Measurements from ENCODE around the gene UNC5CL.
"Not testable (repeated sequence)": the region's sequence is repeated elsewhere in the genome, so short reads cannot be mapped to it uniquely, and the experiment has no call there.

The UNC5CL gene

GRCh38 chr6:41023114-41023513 lies 15.9 kb downstream of the UNC5CL start:
- Histone ChIP-seq H3K36me3 (ENCODE audit: control insufficient read depth in 2 of 2, insufficient read depth in 2 of 2, low read length in 2 of 2) (no peaks in the 10 kb centered on the region), H3K4me1 (ENCODE audit: control insufficient read depth, insufficient read depth, low read length) (peaks cover 9% of the 10 kb centered on the region), H3K27ac (ENCODE audit: low read length) (no peak overlapping the region), H3K9ac (ENCODE audit: low read length in 2 of 2) (no peak overlapping the region), H3K27me3 (ENCODE audit: control insufficient read depth in 1 of 2, insufficient read depth in 2 of 2, low read length in 2 of 2) (no peaks in the 10 kb centered on the region), H3K4me3 (ENCODE audit: low read length in 2 of 2) (no peak overlapping the region), H3K9me3 (ENCODE audit: control insufficient read depth in 2 of 2, low read length in 2 of 2) (no peaks in the 10 kb centered on the region)

- Histone ChIP-seq H3K4me1 (ENCODE audit: control insufficient read depth, insufficient read depth, low read length) (peaks cover under 1% of the 10 kb centered on the region), H3K27ac (ENCODE audit: low read length) (no peak overlapping the region)
Measured at GRCh38 chr6:41022294-41022693, 16.7 kb downstream of the UNC5CL start.

GRCh38 chr6:41021832-41022231 lies 17.2 kb downstream of the UNC5CL start:
- no peaks in the 10 kb centered on the region for H3K36me3 ChIP-seq (ENCODE audit: control insufficient read depth in 2 of 2, insufficient read depth in 2 of 2, low read length in 2 of 2)
- no peaks in the 10 kb centered on the region for H3K4me1 ChIP-seq (ENCODE audit: control insufficient read depth, insufficient read depth, low read length)
- no peaks in the 10 kb centered on the region for H3K27me3 ChIP-seq (ENCODE audit: control insufficient read depth in 1 of 2, insufficient read depth in 2 of 2, low read length in 2 of 2)
- no peak overlapping the region for H3K4me3 ChIP-seq (ENCODE audit: low read length in 2 of 2)
- no peaks in the 10 kb centered on the region for H3K9me3 ChIP-seq (ENCODE audit: control insufficient read depth in 2 of 2, low read length in 2 of 2)
- no peak overlapping the region for H3K27ac ChIP-seq (ENCODE audit: low read length)
- no peak overlapping the region for H3K9ac ChIP-seq (ENCODE audit: low read length in 2 of 2)

More at GRCh38 chr6:41022294-41022693, 16.7 kb downstream of the UNC5CL start:
- no peaks in the 10 kb centered on the region for H3K36me3 ChIP-seq (ENCODE audit: control insufficient read depth in 2 of 2, insufficient read depth in 2 of 2, low read length in 2 of 2)
- no peak overlapping the region for H3K9ac ChIP-seq (ENCODE audit: low read length in 2 of 2)
- H3K4me3 ChIP-seq (ENCODE audit: low read length in 2 of 2) = no peak overlapping the region
- H3K27me3 ChIP-seq (ENCODE audit: control insufficient read depth in 1 of 2, insufficient read depth in 2 of 2, low read length in 2 of 2) = no peaks in the 10 kb centered on the region
- H3K9me3 ChIP-seq (ENCODE audit: control insufficient read depth in 2 of 2, low read length in 2 of 2) = no peaks in the 10 kb centered on the region

GRCh38 chr6:41017663-41018062 lies 21.4 kb downstream of the UNC5CL start:
- no peaks in the 10 kb centered on the region for H3K9me3 ChIP-seq (ENCODE audit: control insufficient read depth in 2 of 2, low read length in 2 of 2)
- no peaks in the 10 kb centered on the region for H3K36me3 ChIP-seq (ENCODE audit: control insufficient read depth in 2 of 2, insufficient read depth in 2 of 2, low read length in 2 of 2)
- H3K9ac ChIP-seq (ENCODE audit: low read length in 2 of 2) = no peak overlapping the region
- H3K4me1 ChIP-seq (ENCODE audit: control insufficient read depth, insufficient read depth, low read length) = no peaks in the 10 kb centered on the region
- no peak overlapping the region for H3K4me3 ChIP-seq (ENCODE audit: low read length in 2 of 2)
- no peak overlapping the region for H3K27ac ChIP-seq (ENCODE audit: low read length)
- H3K27me3 ChIP-seq (ENCODE audit: control insufficient read depth in 1 of 2, insufficient read depth in 2 of 2, low read length in 2 of 2) = no peaks in the 10 kb centered on the region

GRCh38 chr6:41015860-41016259 lies 23.2 kb downstream of the UNC5CL start:
- not testable (repeated sequence) for H3K4me1 ChIP-seq (ENCODE audit: control insufficient read depth, insufficient read depth, low read length); H3K4me3 ChIP-seq (ENCODE audit: low read length in 2 of 2); H3K9me3 ChIP-seq (ENCODE audit: control insufficient read depth in 2 of 2, low read length in 2 of 2); H3K36me3 ChIP-seq (ENCODE audit: control insufficient read depth in 2 of 2, insufficient read depth in 2 of 2, low read length in 2 of 2); H3K27me3 ChIP-seq (ENCODE audit: control insufficient read depth in 1 of 2, insufficient read depth in 2 of 2, low read length in 2 of 2); H3K27ac ChIP-seq (ENCODE audit: low read length); H3K9ac ChIP-seq (ENCODE audit: low read length in 2 of 2)

GRCh38 chr6:41014780-41015179 lies 24.2 kb downstream of the UNC5CL start:
- Histone ChIP-seq H3K27ac (ENCODE audit: low read length) (no peak overlapping the region), H3K4me3 (ENCODE audit: low read length in 2 of 2) (no peak overlapping the region), H3K36me3 (ENCODE audit: control insufficient read depth in 2 of 2, insufficient read depth in 2 of 2, low read length in 2 of 2) (no peaks in the 10 kb centered on the region), H3K9me3 (ENCODE audit: control insufficient read depth in 2 of 2, low read length in 2 of 2) (no peaks in the 10 kb centered on the region), H3K4me1 (ENCODE audit: control insufficient read depth, insufficient read depth, low read length) (no peaks in the 10 kb centered on the region), H3K27me3 (ENCODE audit: control insufficient read depth in 1 of 2, insufficient read depth in 2 of 2, low read length in 2 of 2) (no peaks in the 10 kb centered on the region), H3K9ac (ENCODE audit: low read length in 2 of 2) (no peak overlapping the region)

GRCh38 chr6:41013466-41014153 lies 25.4 kb downstream of the UNC5CL start:
- Histone ChIP-seq H3K9me3 (ENCODE audit: control insufficient read depth in 2 of 2, low read length in 2 of 2) (no peaks in the 10 kb centered on the region), H3K27me3 (ENCODE audit: control insufficient read depth in 1 of 2, insufficient read depth in 2 of 2, low read length in 2 of 2) (no peaks in the 10 kb centered on the region), H3K9ac (ENCODE audit: low read length in 2 of 2) (no peak overlapping the region), H3K4me3 (ENCODE audit: low read length in 2 of 2) (no peak overlapping the region), H3K36me3 (ENCODE audit: control insufficient read depth in 2 of 2, insufficient read depth in 2 of 2, low read length in 2 of 2) (no peaks in the 10 kb centered on the region), H3K27ac (ENCODE audit: low read length) (no peak overlapping the region), H3K4me1 (ENCODE audit: control insufficient read depth, insufficient read depth, low read length) (no peaks in the 10 kb centered on the region)

- Histone ChIP-seq H3K4me3 (ENCODE audit: low read length in 2 of 2) (no peak overlapping the region), H3K36me3 (ENCODE audit: control insufficient read depth in 2 of 2, insufficient read depth in 2 of 2, low read length in 2 of 2) (no peaks in the 10 kb centered on the region), H3K4me1 (ENCODE audit: control insufficient read depth, insufficient read depth, low read length) (no peaks in the 10 kb centered on the region), H3K27me3 (ENCODE audit: control insufficient read depth in 1 of 2, insufficient read depth in 2 of 2, low read length in 2 of 2) (no peaks in the 10 kb centered on the region), H3K27ac (ENCODE audit: low read length) (no peak overlapping the region), H3K9me3 (ENCODE audit: control insufficient read depth in 2 of 2, low read length in 2 of 2) (no peaks in the 10 kb centered on the region), H3K9ac (ENCODE audit: low read length in 2 of 2) (no peak overlapping the region)
Measured at GRCh38 chr6:41011673-41012072, 27.3 kb downstream of the UNC5CL start.

- no peak overlapping the region for H3K27ac ChIP-seq (ENCODE audit: low read length)
- no peaks in the 10 kb centered on the region for H3K9me3 ChIP-seq (ENCODE audit: control insufficient read depth in 2 of 2, low read length in 2 of 2)
- H3K27me3 ChIP-seq (ENCODE audit: control insufficient read depth in 1 of 2, insufficient read depth in 2 of 2, low read length in 2 of 2) = no peaks in the 10 kb centered on the region
- no peaks in the 10 kb centered on the region for H3K36me3 ChIP-seq (ENCODE audit: control insufficient read depth in 2 of 2, insufficient read depth in 2 of 2, low read length in 2 of 2)
- H3K4me3 ChIP-seq (ENCODE audit: low read length in 2 of 2) = no peak overlapping the region
- H3K4me1 ChIP-seq (ENCODE audit: control insufficient read depth, insufficient read depth, low read length) = no peaks in the 10 kb centered on the region
- H3K9ac ChIP-seq (ENCODE audit: low read length in 2 of 2) = no peak overlapping the region
Measured at GRCh38 chr6:41009669-41010068, 29.4 kb downstream of the UNC5CL start.

GRCh38 chr6:41008011-41008410 lies 31.0 kb downstream of the UNC5CL start:
- Histone ChIP-seq H3K9me3 (ENCODE audit: control insufficient read depth in 2 of 2, low read length in 2 of 2) (no peaks in the 10 kb centered on the region), H3K36me3 (ENCODE audit: control insufficient read depth in 2 of 2, insufficient read depth in 2 of 2, low read length in 2 of 2) (no peaks in the 10 kb centered on the region), H3K9ac (ENCODE audit: low read length in 2 of 2) (no peak overlapping the region), H3K4me1 (ENCODE audit: control insufficient read depth, insufficient read depth, low read length) (no peaks in the 10 kb centered on the region), H3K27ac (ENCODE audit: low read length) (no peak overlapping the region), H3K4me3 (ENCODE audit: low read length in 2 of 2) (no peak overlapping the region), H3K27me3 (ENCODE audit: control insufficient read depth in 1 of 2, insufficient read depth in 2 of 2, low read length in 2 of 2) (no peaks in the 10 kb centered on the region)

- not testable (repeated sequence) for H3K27me3 ChIP-seq (ENCODE audit: control insufficient read depth in 1 of 2, insufficient read depth in 2 of 2, low read length in 2 of 2); H3K36me3 ChIP-seq (ENCODE audit: control insufficient read depth in 2 of 2, insufficient read depth in 2 of 2, low read length in 2 of 2); H3K9me3 ChIP-seq (ENCODE audit: control insufficient read depth in 2 of 2, low read length in 2 of 2); H3K9ac ChIP-seq (ENCODE audit: low read length in 2 of 2); H3K27ac ChIP-seq (ENCODE audit: low read length); H3K4me3 ChIP-seq (ENCODE audit: low read length in 2 of 2); H3K4me1 ChIP-seq (ENCODE audit: control insufficient read depth, insufficient read depth, low read length)
Measured at GRCh38 chr6:41006980-41007379, 32.0 kb downstream of the UNC5CL start.

All from stomach smooth muscle (tissue), 2 donors.